NCI-H526 (cell line): Measurements from ENCODE around the gene ADCK2.
"Not testable (repeated sequence)": the region's sequence is repeated elsewhere in the genome, so short reads cannot be mapped to it uniquely, and the experiment has no call there.

ENCODE experiments used
- DNase-seq, 2 experiments: peaks; one replicate each; lab custom pipeline; 2025; lab: John Stamatoyannopoulos, UW

The ADCK2 gene

DNA sequence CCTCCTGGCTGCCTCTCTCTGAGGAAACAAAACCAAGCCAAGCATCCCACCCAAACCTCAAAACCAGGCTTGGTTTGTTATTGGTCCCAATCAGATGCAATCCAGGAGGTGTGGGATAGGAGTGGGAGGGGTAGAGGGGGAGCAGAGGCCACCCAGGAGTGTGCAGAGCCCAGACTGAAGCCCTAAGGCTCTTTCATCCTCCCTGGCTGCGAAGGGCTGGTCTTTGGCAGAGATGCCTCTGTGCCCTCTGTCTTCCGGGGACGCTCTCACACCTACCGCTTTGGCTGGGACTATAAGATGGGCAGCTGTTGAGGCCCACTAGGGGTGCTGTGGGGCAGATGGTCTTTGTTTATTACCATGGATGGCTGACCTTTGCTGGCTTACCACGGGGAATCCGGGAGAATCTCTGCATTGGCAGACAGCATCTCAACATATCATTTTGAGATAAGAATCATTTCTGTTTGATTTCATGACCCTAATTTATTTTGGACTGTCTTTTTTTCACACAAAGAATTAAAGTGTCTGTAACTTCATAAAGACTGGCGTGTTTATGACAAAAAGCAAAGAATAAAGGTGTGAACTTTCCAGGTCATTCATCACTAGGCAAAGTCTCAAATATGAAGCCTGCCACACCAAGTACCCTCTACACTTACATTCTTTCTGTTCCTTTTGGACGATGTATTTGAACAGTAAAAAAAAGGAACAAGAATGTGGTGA, 25.7 kb upstream of the ADCK2 start:
- DNase-seq: peak; percentile 54 to 90

DNA sequence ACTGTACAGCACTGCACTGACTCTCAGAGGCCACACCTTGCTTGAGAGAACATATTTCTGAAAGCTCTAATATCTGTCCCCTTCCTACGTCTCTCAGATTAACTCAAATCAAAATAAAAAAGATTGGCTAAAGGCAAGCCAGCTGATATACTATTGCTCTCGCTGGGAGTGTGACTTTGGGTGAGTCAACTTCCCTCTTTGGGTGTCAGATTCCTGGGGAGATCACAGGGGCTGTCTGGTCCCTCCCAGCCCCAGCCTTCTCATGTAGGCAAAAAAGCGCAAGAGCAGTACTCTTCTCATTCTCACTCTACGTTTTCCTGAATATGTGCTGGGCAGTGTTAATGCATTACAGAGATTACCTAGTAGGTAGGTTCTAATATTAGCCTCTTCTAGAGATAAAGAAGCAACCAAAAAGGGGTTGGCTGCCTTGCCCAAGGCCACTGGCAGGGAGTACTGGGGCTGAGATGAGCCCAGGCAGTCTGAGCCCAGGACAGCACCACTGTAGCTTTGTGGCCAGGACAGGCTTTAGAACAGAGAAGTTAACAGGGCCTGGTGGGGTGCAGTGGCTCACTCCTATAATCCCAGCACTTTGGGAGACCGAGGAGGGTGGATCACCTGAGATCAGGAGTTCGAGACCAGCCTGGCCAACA, 23.1 kb upstream of the ADCK2 start:
- DNase-seq: no peak

- DNase-seq: no peak
Measured at GRCh38 chr7:140650367-140650766, 22.4 kb upstream of the ADCK2 start.

GRCh38 chr7:140653319-140654108, 19.2 kb upstream of the ADCK2 start:
- peak; percentile 80 to 94 for DNase-seq

GRCh38 chr7:140654109-140654387, 18.7 kb upstream of the ADCK2 start:
- no peak for DNase-seq

DNA sequence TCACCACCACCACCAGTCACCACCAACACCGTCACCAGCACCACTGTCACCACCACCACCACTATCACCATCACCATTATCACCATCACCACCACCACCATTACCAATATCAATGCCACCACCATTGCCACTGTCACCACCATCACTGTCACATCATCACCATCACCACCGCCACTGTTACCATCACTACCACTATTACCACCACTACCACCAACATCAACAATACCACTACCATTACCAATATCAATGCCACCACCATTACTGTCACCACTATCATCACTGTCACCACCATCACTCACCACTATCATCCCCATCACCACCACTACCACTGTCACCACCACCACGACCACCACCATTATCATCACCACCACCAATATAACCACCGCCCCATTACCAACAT, 18.1 kb upstream of the ADCK2 start:
- no peak for DNase-seq

GRCh38 chr7:140655511-140656408, 17.0 kb upstream of the ADCK2 start:
- DNase-seq: no peak

GRCh38 chr7:140656548-140657515, 15.9 kb upstream of the ADCK2 start:
- peak in 1 of 2 experiments; percentile 47 for DNase-seq

- DNase-seq: no peak
Measured at GRCh38 chr7:140657891-140658290, 14.9 kb upstream of the ADCK2 start.

DNA sequence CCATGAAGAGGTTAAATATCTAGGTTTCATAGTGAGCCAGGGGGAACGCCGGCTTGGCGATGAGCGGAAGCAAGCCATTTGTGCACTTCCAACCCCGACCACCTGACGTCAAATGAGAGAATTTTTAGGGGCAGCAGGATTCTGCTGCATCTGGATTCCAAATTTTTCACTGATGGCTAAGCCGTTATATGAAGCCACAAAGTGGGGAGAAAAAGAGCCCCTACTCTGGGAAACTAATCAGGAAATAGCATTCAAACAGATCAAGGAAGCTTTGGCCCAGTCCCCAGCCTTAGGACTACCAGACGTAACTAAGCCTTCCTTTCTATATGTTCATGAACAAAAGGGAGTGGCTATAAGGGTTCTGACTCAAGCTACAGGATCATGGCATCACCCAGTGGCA, 12.9 kb upstream of the ADCK2 start:
- no peak for DNase-seq

DNA sequence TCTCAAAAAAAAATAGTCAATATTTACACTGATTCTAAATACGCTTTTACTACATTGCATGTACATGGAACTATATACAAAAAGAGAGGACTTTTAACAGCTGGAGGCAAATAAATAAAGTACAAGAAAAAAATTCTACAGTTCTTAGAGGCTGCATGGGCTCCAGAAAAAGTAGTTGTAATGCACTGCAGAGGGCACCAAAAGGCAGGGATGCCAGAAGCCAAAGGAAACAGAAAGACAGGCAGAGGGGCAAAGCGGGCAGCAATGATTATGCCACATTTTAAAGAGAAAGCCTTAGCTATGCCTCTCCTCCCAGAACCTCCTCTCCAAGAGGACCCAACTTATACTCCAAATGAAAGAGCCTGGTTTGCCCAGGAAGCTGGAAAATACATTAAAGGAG, 11.6 kb upstream of the ADCK2 start:
- DNase-seq: peak in 1 of 2 experiments; percentile 20

- not testable (repeated sequence) for DNase-seq
Measured at GRCh38 chr7:140662938-140663337, 9.8 kb upstream of the ADCK2 start.

DNA sequence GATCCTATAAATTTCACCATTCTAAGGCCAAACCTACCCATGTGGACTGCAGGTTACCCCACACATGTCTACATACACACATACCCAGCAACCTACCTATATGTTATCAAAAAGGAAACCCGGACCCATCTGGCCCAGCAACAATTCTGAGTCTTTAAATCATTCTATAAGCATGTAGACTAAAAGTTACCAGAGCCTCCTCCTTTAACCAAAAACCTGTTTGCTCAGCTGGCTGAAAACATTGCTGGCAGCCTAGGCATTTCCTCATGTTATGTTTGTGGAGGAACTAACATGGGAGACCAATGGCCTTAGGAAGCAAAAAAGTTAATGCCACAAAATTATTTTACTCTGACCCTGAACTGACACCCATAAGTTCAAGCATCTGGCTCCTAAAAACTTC, 5.3 kb upstream of the ADCK2 start:
- DNase-seq: no peak

DNA sequence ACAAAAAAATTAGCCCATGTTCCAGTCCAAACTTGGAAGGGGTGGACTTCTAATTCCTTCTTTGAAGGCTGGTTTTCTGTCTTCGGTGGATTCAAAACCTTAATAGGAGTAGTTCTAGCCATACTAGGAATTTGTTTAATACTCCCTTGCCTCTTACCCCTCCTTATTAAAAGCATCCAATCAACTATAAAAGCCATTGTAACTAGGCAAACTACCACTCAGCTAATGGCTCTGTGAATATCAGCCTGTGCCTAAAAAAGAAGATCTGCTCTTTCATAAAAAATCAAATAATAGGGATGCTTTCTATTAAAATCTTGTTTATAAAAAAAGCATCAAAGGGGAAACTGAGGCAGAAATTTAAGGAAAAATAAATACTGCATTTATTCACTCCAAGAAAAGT, 4.1 kb upstream of the ADCK2 start:
- no peak for DNase-seq

GRCh38 chr7:140669352-140669751, 3.4 kb upstream of the ADCK2 start:
- DNase-seq: no peak

GRCh38 chr7:140669862-140670261, 2.9 kb upstream of the ADCK2 start:
- DNase-seq: not testable (repeated sequence)

DNA sequence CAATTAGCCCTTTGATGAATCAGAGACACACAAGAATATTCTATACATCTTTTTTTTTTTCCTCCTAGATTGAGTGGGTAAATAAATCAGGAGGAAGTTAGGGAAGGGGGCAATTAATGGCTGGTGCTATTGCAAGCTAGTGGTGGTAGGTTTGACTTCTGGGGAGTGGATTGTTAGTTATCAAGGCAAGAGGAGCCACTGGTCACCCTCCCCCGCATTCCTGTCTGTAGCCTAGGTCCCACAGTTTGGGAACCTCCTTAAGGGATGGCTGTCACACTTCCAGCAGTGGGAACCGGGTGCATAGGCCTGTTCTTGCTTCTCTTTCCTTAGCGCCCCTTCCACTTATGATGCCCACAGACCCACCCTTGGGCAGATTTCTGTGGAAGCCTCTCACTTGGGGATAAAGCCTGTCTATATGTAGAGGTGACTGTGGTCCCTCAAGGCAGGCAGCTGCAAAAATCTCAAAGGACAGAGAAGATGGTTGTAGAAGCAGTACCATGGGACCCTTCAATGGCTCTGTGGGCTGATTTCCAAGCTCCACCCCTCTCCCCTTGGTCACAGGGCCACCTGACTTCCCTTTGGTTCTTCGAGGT, 2.3 kb upstream of the ADCK2 start:
- no peak for DNase-seq

DNA sequence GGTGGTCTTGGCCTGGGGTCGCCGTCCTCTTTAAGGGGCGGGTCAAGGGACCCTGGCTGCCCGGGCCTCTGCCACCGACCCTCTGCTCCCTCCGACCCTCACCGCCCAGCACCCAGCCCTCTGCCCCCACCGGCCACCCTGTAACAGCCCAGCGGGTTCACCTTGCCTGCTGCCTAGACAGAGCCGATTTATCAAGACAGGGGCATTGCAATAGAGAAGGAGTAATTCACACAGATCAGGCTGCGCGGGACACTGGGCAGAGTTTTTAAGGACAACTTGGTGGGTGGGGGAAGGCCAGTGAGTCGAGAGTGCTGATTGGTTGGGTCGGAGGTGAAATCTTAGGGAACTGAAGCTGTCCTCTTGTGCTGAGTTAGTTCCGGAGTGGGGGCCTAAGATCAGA, 779 bp upstream of the ADCK2 start:
- DNase-seq: no peak

- peak; percentile 87 to 94 for DNase-seq
Measured at GRCh38 chr7:140673063-140673773, 473 bp downstream of the ADCK2 start.

DNA sequence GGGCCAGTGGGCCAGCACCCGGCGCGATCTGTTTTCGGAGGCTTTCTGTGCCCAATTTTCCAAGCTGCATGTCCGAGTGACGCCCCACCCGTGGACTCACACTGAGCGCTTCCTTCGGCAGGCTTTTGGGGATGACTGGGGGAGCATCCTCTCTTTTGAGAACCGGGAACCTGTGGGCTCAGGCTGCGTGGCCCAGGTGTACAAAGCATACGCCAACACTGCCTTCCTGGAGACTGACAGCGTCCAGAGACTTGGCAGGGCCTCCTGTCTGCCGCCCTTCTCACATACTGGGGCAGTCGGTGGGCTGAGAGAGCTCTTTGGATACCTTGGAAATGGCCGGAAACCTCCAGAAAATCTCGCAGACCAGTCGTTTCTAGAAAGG, 1.0 kb downstream of the ADCK2 start:
- peak; percentile 79 to 81 for DNase-seq
